GM20431 (cell line): ENCODE data around the gene ARHGAP42.
"Not testable (repeated sequence)": the region's sequence is repeated elsewhere in the genome, so short reads cannot be mapped to it uniquely, and the experiment has no call there.

Source experiments
- in situ Hi-C: fragments of 300-500 bp; cut with MseI, MboI; formaldehyde crosslinking; loops from one replicate; pipeline ENCODE4 v1.15.0; 2020; ENCODE audit warnings: low sequenced_read_pairs; ENCODE audit not compliant: unreplicated experiment

Gene ARHGAP42

DNA sequence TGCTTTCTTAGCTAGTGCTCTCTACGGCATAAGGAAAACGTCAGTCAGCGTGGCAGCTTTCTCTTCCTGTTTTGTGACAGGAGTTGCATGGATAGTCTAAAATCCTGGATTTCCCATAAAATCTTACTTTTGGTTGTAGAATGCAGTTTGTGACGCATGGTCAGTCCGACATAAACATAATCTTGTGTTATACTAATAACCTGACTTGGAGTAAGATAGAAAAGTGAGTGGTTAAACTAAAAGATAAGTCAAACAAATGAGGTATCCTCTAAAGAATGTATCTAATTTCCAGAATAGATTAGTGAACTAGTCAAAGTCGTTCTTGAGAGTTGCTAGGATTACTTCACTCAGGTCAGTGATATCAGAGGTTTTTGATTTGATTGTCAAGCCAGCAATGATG lies 285.0 kb downstream of the ARHGAP42 start:
- in situ Hi-C loops, result no loop called here

DNA sequence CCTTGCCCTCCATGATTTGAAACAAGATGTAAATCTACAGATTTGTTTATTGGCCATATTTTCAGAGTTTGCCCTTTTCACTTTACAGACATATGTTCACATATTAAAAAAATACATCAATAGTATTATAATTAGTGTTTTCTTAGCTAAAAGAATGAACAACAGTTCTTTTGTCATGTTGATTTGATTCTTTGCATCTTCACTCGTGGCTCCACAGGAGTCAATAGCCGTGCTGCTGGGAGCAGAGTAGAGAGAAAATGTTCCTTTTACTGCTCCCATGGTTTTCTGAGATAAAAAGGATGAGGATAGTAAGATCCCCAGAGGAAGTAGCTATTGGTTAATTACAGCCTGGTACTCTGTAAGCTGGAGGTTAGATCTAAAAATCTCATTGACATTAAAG lies 291.4 kb downstream of the ARHGAP42 start:
- in situ Hi-C loops, result no loop called here

GRCh38 chr11:100978939-100979338 lies 291.9 kb downstream of the ARHGAP42 start:
- in situ Hi-C loops, result no loop called here

GRCh38 chr11:100980156-100980555 lies 293.1 kb downstream of the ARHGAP42 start:
- in situ Hi-C loops, result no loop called here

DNA sequence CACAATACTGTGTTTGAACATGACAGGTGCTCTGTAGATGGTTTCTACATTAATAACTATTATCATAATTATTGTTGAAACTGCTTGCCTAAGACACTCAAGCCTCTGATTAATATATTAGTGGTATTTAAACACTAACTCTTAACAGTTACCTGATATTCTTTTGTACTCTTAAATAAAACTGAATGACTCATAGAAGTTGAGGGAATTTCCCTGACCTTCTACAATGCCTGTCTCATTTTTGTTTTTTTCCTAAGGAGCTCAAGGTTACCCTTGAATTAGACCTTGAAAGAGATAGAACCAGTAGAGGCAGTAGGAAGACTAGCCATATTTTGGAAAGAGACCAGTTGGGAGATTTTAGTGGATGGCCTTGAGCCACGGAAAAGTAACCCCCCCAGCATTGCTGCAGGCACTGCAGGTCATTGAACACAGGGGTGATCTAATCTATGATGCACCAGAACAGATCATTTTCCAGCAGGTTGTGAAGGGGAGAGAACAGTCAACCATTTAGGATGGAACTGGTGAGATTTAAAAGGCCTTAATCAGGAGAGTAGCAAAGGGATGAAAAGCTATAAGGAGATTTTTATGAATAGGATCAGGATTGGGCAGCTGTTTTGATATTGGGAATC lies 294.2 kb downstream of the ARHGAP42 start:
- in situ Hi-C loops, result no loop called here

DNA sequence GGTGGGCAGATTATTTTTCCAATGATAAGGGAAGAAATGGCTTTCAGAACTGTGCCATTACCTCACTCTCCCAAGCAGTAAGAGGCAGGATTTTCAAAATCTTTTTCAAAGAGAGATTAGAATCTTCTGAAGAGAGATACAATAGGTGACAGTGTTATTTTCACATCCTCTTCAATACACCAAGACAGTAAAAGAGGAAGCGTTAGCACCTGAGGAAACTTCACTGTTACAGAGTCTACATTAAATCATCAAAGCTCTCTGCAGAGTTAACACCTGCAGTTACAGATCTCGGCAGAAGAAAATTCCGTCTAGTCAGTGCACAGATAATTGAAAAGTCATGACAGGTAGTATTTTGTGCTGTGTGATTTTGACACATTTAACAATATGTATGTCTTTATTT lies 297.6 kb downstream of the ARHGAP42 start:
- in situ Hi-C loops, result no loop called here

DNA sequence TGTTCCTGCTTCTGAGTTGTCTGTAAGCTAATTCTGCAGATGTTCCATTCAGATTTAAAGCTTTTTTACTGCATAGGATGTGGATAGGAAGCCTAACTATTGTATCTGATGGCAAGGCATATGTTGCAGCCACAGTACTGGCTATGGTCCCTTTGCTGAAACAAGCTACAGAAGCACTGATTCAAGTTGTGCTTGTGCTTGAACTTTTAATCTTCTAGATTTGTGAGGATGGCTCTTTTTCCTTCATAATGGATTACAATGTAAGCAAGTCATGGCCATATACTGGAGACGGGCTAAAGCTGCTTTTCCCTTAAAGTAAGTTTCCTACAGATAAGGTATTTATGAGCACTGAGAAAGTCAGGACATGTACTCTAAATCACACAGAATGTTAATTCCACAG lies 303.8 kb downstream of the ARHGAP42 start:
- in situ Hi-C loops, result no loop called here

DNA sequence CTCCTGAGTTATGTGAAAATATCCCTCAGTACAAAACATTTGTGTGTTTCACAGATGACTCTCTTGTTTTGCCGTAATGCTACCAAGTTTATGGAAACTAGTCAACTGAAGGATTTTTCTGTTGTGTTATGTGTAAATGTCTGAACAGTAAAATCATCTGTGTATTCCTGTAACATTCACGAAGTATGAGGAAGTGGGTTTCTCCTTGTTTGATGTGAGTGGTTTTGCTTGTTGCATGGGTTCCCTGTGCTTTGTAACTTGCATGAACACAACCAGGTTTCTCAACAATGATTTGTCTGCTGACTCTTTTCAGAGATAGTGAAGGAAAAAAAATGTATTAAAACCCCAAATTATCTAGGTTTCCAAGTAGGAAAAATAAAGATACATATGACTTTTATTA lies 304.5 kb downstream of the ARHGAP42 start:
- in situ Hi-C loops, result no loop called here

DNA sequence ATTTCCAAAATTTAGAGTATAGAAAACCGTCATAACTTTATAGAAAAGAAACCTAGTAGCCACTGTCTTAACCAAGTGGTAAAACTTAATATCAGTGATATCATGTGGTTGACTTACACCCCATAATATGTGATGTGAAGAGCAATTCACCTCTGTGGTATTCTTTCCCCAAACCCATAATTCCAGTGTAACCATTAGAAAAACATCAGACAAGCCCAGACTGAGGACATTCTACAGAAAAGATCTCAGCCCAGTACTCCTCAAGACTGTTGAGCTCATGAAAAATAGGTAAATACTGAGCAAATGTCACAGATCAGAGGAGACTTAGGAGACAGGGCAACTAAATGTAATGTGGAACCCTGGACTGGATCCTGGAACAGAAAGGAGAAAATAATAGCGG lies 307.9 kb downstream of the ARHGAP42 start:
- in situ Hi-C loops, result no loop called here

DNA sequence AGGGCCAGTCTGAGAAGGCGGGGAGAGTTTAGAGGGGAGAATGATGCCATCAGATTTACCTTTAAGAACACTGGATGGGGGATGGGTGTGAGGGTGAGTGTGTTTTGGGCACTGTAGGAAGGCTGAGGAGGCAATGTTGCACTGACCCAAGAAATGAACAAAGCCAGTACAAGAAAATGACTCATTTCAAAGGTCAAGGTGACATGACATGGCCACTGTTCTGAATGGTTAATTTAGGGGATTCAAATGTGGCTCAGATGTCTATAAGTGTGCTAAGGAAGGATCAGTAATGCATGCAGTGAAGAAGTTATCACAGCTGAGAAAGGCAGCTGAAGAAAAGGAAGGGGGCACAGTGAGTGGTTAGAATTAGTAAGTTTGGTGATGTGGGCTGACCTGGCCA lies 312.7 kb downstream of the ARHGAP42 start:
- in situ Hi-C loops, result no loop called here

- in situ Hi-C loops, result no loop called here
These were observed 316.4 kb downstream of the ARHGAP42 start for GRCh38 chr11:101003468-101003867.

DNA sequence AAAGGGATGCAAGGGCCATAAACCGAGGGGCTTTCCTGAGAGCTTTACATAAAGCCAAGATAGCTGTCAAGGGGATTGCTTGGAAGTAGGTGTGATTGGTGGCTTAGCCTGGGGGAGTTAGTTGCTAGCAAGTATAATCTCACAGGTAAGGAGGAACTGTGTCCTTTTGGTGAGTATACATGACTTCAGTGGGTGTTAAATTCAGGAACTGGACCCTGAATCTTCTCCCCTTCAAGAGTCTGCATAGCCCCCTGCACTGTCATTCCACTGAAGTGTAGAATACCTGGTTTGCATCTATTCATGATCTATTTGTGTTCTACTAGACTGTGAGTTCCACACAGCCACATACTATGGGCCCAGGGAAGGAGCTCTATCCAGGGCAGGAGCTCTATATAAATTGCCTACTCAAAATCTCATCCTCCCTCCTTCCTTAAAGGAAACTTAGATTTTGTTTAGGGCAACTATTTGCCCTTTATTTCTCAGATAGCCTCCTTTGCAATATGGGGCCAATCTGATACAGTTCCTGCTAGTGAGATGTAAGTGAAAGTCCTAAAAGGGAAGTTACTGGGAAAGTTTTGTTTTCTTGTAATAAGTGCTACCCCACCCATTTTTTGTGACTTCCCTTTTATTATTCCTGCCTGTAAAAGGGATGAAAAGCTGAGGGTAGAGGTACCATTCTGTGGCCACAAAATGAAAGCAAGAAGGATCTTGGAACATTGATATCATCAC lies 322.0 kb downstream of the ARHGAP42 start:
- in situ Hi-C loops, result no loop called here

DNA sequence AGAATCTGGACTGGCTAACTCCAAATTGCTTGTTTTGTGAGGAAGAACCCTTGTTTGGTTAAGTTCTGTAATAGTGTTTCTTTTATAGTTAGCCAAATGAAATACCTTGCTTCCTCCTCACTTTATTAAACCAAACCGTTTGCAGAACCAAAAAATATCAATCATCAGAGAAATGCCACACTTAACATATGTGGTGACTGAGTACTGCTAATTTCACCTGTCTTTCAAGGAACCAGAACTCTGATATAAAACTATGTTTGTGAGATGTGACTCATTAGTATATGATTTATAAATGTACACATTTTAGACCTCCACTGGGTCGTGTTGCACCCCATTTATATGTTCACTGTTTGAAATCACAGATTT lies 322.6 kb downstream of the ARHGAP42 start:
- in situ Hi-C loops, result no loop called here

DNA sequence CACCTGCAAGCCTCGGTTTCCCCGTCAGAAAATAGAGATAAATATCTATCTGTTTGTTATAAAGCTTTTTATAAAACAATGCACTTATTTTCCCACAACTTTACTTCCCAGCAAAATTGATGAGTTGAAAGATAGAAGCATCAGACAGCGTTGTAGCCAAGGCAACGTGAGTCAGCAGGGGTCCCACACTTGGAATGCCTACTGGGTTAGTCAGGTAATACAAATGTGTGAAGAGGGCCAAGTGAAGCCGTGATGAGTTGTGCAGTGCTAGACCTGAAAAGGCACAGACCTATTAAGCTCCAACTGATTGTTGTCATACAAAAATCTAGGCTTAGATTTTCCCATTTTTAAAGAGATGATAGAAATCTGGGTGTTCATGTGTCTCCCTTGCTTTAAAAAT lies 323.8 kb downstream of the ARHGAP42 start:
- in situ Hi-C loops, result no loop called here

DNA sequence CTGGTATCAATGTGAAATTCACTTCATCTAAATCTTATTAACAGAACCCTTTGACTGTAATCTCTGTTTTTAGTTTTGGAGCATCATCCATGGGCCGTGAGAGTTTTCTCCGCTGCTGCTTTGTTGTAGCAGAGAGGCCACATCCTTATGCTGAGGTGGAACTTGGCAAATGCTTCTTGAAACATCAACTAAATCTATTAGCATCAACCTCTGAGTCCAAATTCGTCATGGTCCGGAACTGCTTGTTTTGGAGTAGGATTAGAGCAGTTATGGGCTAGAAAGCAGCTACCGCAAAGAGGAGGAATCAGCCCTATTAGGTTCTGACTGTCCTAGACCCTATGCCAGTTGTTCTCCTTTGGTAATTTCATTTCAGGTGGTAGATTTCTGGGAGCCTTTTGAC lies 324.8 kb downstream of the ARHGAP42 start:
- in situ Hi-C loops, result no loop called here

DNA sequence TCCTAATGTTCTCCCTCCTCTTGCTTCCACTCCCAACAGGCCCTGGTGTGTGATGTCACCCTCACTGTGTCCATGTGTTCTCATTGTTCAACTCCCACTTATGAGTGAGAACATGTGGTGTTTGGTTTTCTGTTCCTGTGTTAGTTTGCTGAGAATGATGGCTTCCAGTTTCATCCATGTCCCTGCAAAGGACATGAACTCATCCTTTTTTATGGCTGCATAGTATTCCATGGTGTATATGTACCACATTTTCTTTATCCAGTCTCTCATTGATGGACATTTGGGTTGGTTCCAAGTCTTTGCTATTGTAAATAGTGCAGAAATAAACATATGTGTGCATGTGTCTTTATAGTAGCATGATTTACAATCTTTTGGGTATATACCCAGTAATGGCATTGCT lies 326.6 kb downstream of the ARHGAP42 start:
- in situ Hi-C loops, result not testable (repeated sequence)

DNA sequence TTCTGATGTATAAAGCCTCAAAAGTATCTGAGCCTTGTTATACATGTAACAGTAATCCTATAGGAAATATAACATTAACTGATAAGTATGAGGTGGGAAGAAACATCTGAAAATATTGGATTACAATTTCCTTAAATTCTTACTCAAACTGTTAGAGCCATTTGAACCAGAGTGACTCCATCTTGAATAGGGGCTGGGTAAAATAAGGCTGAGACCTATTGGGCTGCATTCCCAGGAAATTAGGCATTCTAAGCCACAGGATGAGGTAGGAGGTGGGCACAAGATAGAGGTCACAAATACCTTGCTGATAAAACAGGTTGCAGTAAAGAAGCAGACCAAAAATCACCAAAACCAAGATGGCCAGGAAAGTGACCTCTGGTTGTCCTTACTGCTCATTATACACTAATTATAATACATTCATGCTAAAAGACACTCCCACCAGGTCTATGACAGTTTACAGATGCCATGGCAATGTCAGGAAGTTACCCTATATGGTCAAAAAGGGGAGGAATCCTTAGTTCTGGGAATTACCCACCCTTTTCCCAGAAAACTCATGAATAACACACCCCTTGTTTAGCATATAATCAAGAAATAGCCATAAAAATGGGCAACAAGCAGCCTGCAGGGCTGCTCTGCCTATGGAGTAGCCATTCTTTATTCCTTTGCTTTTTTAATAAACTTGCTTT lies 327.7 kb downstream of the ARHGAP42 start:
- in situ Hi-C loops, result no loop called here

- in situ Hi-C loops, result no loop called here
These were observed 332.8 kb downstream of the ARHGAP42 start for GRCh38 chr11:101019870-101020269.

- in situ Hi-C loops, result no loop called here
These were observed 335.2 kb downstream of the ARHGAP42 start for GRCh38 chr11:101022256-101022655.

DNA sequence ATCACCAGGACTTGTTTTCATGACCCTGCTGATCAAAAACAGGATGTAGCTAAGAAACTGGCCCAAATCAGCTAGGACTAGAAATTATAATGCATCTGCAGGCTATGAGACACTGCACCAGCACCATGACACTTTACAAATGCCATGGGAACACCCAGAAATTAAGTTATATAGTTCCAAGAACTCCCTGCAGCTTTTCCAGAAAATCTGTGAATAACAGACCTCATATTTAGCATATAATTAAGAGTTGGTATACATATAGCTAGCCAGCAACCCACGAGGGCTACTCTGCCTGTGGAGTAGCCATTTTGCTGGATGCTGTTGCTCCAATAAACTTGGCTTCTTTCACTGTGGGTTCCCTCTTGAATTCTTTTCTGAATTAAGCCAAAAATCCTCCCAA lies 341.6 kb downstream of the ARHGAP42 start:
- in situ Hi-C loops, result no loop called here

DNA sequence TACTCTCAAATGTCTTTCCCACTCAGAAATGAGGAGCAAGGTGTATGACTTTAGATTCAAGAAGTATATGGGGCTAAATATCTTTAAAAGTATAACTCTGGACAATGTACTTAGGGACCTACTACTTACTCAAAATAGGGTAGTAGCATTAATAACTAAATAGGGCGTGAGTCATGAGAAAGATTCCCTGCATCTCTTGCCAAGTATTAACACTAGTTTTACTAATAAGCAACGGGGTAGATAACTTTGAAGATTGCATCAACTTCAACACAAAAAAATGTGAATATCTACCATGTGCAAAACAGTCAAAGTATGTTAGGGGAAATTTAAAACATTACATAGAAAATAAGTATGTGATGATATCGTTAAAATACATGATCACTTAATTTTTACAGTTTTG lies 342.9 kb downstream of the ARHGAP42 start:
- in situ Hi-C loops, result no loop called here

GRCh38 chr11:101030692-101031091 lies 343.6 kb downstream of the ARHGAP42 start:
- in situ Hi-C loops, result no loop called here
